ELF-1 (cell line): Measurements from ENCODE around the gene DLGAP1.
A peak's percentile ranks its signal among the peaks of the same experiment; 100 is the strongest.
"Not testable (repeated sequence)": the region's sequence is repeated elsewhere in the genome, so short reads cannot be mapped to it uniquely, and the experiment has no call there.

Experiments
- DNase-seq: peaks from one replicate; pipeline ENCODE4 v3.0.0-alpha.2; 2016; ENCODE audit warnings: low read depth, low spot score

The DLGAP1 gene

GRCh38 chr18:4287340-4287739, 167.8 kb downstream of the DLGAP1 start:
- not testable (repeated sequence) for DNase-seq

- peak; percentile 57 for DNase-seq
Observed at GRCh38 chr18:4286256-4286655, 168.9 kb downstream of the DLGAP1 start.

GRCh38 chr18:4285525-4285924, 169.6 kb downstream of the DLGAP1 start:
- DNase-seq, result no peak

DNA sequence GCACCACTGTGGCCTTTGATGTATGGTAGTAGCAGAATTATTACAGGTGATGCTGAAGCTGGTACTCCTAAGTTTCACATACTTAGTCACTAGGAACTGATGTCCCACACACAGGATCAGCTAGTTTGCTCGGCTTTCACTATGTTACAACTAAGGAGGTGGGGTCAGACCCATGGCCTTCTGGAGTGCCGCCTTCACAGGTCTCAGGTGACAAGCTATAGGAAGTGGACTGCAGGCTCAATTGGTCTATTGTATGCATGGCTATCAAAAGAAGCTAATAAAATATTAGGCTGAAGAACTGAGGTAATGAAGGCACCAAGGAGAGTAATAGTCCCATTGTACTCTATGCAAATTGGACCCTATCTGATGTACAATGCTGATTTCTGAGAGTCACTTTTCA, 170.6 kb downstream of the DLGAP1 start:
- DNase-seq, result no peak

- no peak for DNase-seq
Observed at GRCh38 chr18:4283746-4284291, 171.3 kb downstream of the DLGAP1 start.

DNA sequence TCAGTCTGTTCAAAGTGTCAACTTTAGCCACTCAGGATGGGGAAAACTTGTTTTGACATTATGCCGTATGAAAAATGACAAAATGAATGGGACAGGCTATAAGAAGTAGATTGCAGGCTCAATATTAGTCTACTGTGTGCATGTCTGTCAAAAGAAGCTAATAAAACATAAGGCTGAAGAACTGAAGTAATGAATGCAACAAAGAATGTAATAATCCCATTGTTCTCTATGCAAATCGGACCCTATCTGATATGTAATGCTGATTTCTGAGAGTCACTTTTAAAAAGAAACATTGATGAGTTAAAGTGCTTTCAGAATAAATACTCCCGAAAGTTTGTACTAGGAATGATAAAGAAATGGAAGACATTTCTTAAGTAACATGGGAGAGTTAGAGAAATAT, 172.2 kb downstream of the DLGAP1 start:
- DNase-seq, result no peak

DNA sequence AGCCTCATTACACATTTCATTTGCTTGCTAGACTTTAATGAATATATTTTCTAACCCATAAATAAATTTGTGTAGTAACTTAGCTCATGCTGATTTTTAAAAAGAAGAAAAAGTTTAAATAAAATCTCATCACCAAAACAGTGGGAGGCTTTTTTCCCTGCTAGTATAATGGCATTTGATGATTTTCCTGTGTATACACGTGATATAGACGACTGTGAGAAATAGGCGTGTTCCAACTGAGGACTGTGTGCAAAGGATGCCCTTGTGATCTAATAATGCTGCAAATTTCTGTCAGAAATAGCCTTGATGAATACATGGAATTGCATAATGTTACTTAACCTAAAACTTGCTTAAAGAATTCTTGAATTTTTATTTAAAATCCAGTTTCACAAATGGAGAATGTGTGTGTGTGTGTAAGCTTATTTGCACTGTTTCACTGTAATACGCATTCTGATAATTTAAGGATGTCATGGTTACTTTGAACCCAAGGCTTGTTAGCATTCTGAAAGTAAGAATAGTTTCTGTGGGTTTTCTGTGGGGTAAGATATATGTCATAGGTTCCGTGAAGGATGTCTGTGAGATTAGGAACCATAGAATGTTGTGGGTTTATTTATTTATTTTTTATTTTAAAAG, 178.0 kb downstream of the DLGAP1 start:
- DNase-seq, result no peak

GRCh38 chr18:4271952-4272351, 183.2 kb downstream of the DLGAP1 start:
- DNase-seq, result no peak

DNA sequence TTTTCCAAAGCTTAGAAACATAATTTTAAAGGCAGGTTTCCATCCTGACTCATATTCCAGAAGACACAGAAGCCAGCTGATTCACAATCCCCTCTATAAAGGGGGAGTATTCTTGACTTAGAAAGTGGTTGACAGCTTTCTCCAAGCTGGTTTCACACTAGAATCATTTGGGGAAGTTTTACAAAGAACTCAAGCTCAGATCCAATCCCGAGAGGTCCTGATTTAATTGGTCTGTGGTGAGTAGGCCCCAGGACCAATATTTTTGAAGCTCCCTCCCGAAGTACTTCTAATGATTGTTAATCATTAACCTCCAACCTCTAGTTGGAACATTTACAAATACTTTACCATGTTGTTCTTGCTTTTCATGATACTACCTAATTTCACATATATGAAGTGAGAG, 184.1 kb downstream of the DLGAP1 start:
- no peak for DNase-seq

GRCh38 chr18:4270016-4270415, 185.1 kb downstream of the DLGAP1 start:
- no peak for DNase-seq

- no peak for DNase-seq
Observed at GRCh38 chr18:4267641-4268040, 187.5 kb downstream of the DLGAP1 start.

- no peak for DNase-seq
Observed at GRCh38 chr18:4264347-4264791, 190.7 kb downstream of the DLGAP1 start.

- DNase-seq, result no peak
Observed at GRCh38 chr18:4260107-4260506, 195.0 kb downstream of the DLGAP1 start.

DNA sequence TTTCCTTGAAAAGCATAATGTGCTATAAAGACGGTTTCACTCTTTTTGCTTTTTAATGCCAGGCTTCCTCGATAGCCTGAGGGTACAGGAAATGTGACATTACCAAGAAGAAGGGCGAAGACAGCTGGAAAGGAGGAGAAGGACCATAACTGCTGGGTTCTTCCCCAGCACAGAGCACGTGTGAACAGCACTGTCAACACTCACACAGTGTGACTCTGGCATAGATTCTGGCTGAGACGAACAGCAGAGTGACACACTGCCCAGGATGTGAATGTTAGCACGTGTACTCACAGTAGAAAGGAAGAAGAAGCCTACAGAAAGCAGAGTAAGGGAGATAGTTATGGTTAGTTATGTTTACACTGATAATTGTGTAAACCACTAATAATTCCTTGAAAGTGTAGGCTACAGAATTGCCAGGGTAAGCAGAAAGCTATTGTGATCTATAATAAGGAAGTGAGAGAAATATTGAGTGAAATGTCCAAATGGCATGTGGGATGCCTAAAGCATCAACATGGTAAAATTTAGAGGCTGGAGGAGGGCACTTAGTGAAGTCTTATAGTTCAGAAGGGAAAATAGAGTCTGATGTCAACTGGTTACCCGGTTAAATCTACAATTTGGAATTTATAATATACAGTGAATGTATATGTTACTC, 198.2 kb downstream of the DLGAP1 start:
- DNase-seq, result no peak

DNA sequence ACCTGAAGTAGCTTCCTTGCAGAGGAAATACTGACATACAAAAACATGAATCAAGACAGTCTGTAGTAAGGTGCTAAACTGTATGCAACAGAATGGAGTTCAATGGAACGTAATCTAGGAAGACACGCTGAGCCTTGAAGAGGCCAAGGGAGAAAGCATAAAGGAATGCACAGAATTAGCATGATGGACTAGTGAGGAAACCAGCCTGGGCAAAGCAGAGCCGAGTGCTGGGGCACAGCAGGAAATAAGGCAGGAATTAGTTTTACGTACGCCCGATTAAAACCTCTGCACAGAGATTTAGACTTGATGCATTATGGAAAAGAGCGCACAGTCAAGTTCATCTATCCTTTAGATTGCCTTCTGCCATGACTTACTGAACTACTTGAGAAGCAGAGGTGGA, 200.3 kb downstream of the DLGAP1 start:
- no peak for DNase-seq

DNA sequence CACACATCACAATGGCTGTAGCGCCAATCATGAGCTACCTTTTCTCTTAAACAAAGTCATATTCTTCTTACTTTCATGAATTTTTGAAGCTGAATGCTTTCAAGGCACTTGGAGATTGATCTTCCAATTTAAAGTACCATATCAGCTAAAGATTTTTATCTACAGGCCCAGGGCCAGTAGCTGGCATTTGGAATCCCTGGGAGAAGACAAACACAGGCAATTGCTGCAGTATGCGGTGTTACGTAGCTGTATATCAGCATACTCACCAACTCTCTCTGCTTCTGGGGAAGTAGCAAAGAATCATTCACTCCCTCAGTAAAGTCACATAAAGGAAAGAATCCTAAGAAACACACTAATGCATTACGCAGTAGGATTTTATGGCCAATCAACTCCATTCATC, 202.3 kb downstream of the DLGAP1 start:
- DNase-seq, result no peak

DNA sequence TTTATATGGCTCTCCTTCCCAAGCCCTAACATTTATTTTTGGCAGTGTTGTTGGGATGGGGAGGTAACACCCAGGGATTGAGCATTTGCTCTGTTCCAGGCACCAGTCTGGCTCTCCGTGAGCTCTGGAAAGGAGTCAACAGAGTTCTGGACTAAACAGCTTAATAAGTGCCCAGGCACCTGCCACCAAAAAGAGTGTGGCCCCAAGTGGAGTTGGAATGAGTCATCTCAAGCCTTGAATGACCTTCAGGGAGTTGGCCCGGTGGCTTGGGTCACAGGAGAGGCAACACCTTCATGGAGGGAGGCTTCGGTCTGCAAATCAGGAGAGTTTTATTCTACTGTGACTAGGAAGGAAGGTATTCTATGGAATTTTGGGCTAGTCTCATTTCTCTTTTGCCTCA, 203.2 kb downstream of the DLGAP1 start:
- DNase-seq, result no peak

GRCh38 chr18:4251206-4251605, 203.9 kb downstream of the DLGAP1 start:
- DNase-seq, result no peak

DNA sequence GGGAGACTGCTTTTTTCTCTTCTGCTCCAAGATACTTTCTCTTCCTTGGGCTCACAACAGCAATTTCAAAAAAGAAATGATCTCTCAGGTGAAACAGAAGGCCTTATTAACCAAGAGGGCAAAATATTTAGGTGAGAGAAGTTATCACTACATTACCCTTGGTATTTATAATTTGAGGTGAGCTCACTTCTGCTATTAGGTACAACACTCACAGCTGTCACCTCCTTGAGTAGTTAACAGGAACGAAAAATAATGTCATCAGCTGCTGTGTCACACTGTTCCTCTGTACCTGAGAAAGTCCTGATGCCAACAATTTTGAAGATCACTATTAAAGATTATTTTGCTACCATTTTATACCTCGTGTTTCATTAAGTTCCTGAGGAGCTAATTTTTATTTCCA, 205.0 kb downstream of the DLGAP1 start:
- DNase-seq, result no peak

DNA sequence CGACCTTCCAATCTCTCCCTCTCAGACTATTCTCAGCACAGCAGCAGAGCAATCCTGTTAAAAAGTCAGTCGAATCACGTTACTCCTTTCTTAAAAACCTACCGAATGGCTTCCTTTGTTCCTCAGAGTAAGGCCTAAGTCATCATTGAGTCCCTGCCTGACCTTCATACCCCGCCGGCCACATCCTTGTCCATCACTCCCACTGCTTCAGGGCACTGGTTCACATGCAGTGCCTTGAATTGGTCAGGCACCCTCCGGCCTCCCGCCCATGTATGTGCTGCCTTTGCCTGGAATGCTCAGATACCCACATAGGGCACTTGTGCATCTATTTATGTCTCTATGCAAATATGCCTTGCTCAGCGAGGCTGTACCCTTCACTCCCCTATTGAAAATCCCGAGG, 206.4 kb downstream of the DLGAP1 start:
- no peak for DNase-seq

DNA sequence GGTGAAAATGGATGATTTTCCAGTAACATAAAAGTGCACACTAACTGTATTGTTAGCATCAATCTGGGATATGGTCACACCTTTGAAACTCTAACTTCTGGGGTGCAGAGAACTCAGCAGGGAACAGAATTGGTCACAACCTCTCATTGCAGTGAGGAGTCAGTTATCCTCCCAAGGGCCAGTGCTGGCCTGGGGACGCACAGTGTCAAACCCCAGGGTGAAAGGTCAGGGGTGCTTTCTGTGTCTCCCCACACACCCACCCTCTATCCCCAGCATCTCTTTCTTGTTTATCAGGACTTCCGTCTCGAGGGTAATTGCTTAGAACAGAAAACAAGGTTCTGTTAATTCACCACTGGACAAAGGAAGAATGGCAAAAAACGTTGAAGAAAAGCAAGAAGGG, 208.7 kb downstream of the DLGAP1 start:
- no peak for DNase-seq

DNA sequence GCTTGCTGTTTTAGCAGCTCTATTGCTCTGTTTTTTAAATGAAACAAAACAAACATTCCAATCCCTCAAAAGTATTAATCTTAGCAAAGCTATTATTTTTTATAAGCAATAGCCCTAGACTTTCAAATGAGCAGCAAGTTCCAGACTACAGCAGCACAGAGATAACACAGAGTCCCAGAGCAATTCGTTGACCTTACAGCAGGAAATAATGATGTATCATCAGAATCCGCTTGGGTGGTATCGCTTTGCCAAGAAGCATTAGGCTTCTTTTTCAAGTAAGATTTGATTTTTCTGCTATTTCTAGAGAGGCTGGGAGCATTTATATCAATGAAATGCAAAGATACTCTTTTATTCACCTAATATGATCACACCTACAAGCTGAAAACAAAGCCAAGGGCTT, 209.7 kb downstream of the DLGAP1 start:
- no peak for DNase-seq

DNA sequence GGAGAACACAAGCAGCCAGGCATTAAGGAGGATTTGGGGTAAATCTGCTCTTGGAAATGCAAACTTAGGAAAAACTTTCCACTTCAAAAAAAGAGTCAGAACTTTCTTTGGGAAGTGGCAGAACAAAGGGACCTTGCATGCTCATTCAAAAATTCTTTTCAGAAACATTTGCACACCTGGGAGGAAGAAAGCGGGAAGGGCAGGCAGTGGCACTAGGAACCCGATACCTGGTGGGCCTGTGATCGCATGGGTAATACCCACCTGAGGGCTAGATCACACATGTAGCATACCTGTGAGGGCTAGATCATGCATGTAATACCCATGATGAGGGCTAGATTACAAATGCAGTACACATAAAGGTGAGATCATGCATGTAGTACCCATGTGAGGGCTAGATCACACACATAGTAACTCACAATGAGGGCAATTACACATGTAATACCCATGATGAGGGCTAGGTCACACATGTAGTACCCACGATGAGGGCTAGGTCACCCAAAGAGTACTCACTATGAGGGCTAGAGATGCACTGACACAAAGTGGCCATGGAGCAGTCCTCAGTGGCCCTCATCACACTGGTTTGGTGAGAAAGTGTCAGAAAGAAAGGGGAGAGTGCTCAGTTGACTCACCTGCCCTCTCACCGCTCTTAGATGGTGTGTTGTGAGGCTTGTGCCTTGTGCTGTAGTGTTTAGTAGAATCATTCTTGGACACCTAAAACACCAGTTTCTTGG, 212.5 kb downstream of the DLGAP1 start:
- no peak for DNase-seq
